MCF 10A (cell line): ENCODE data around the gene LMF1. TPM values are rescaled to one million over a fixed set of nuclear protein-coding genes. Genes with fewer than 3 reads are reported as not detected.

Experiments used
- BruUV-seq: library from RNA; stranded (reverse); fragments of 400-500 nt; replicated peaks from 2 replicates; lab custom pipeline; 2021; lab: Mats Ljungman, UMichigan
- CTCF ChIA-PET: fragments of 300-600 bp; sonication (Branson Sonifier 250); formaldehyde crosslinking; extraction: SDS; loops from one replicate; lab custom pipeline; 2021; ENCODE audit warnings: antibody characterized with exemption, inconsistent platforms; lab: Yijun Ruan, JAX
- POLR2A ChIA-PET: fragments of 300-600, 350-650 bp; sonication (Branson Sonifier 250); formaldehyde crosslinking; extraction: SDS; loops from one replicate; lab custom pipeline; 2020; ENCODE audit warnings: antibody characterized with exemption, inconsistent platforms; lab: Yijun Ruan, JAX
- DNase-seq: peaks from one replicate; pipeline ENCODE4 v3.0.0-alpha.2; 2018; ENCODE audit not compliant: unreplicated experiment
- H3K27ac Mint-ChIP-seq: one replicate; pipeline ENCODE4 v1.8.0; 2022; ENCODE audit warnings: mild to moderate bottlenecking, low read depth, mixed read lengths; ENCODE audit not compliant: unreplicated experiment
- H3K27me3 Mint-ChIP-seq: one replicate; pipeline ENCODE4 v1.8.0; 2022; ENCODE audit warnings: mixed read lengths; ENCODE audit not compliant: insufficient read depth, unreplicated experiment
- H3K36me3 Mint-ChIP-seq: one replicate; pipeline ENCODE4 v1.8.0; 2022; ENCODE audit warnings: mild to moderate bottlenecking, moderate library complexity, mixed read lengths; ENCODE audit not compliant: insufficient read depth, unreplicated experiment
- H3K4me1 Mint-ChIP-seq: one replicate; pipeline ENCODE4 v1.8.0; 2022; ENCODE audit warnings: mixed read lengths; ENCODE audit not compliant: insufficient read depth, unreplicated experiment
- H3K4me3 Mint-ChIP-seq: one replicate; pipeline ENCODE4 v1.8.0; 2022; ENCODE audit warnings: mild to moderate bottlenecking, moderate library complexity, mixed read lengths; ENCODE audit not compliant: unreplicated experiment
- H3K9me3 Mint-ChIP-seq: one replicate; pipeline ENCODE4 v1.8.0; 2022; ENCODE audit warnings: mixed read lengths; ENCODE audit not compliant: unreplicated experiment
- CTCF ChIP-seq: fragments of 200-600 bp; IDR thresholded peaks from one replicate; pipeline ENCODE4 v1.8.0; 2022; ENCODE audit warnings: antibody characterized with exemption, mild to moderate bottlenecking; ENCODE audit not compliant: unreplicated experiment
- intact Hi-C: fragments of 100-400 bp; cut with micrococcal nuclease; formaldehyde crosslinking; loops from 2 replicates; pipeline ENCODE4 v1.14.1; 2022
- total RNA-seq: library from RNA; stranded (reverse); gene quantifications from 2 replicates; pipeline ENCODE4 v1.2.3, GENCODE V29; 2022

LMF1 gene
- total RNA-seq, 1 experiment from 2014 or later: 9.9 TPM

- BruUV-seq: no TSS peak
- Mint-ChIP-seq H3K36me3 (no peaks in the 10 kb centered on the region), H3K4me3 (no peak overlapping the region), H3K9me3 (no peaks in the 10 kb centered on the region), H3K27me3 (no peaks in the 10 kb centered on the region), H3K4me1 (no peaks in the 10 kb centered on the region), H3K27ac (no peak overlapping the region)
- ChIA-PET POLR2A (interaction anchor here (0.6 kb wide), 1 partner anchor 209 kb away, joined by 3 read pairs; no protein-coding TSS in a partner anchor), CTCF (no interaction called here)
- no peak for TF ChIP-seq CTCF
- no peak for DNase-seq
- intact Hi-C loops: no loop called here
Measured at GRCh38 chr16:986925-987582, 16.3 kb upstream of the LMF1 start.

DNA sequence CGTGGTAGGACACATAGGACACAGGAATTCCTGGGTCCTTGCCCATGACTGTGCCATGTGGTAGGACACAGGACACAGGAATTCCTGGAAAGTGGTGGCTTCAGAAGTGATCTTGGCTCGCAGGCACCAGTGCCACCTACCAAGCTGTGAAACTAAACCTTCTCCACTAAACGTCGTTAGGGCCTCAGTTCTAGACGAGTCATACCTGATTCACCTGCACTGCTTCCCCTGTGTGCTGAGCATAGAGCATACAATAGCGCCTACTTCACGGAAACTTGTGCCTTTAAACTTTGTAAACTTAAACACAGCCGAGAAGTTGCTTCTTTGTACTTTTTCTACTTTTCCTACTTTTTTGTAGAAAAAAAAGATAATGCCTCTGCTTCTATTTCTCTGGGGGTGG, 15.6 kb upstream of the LMF1 start:
- DNase-seq: no peak
- Mint-ChIP-seq H3K36me3 (no peaks in the 10 kb centered on the region), H3K4me1 (no peaks in the 10 kb centered on the region), H3K9me3 (no peaks in the 10 kb centered on the region), H3K27me3 (no peaks in the 10 kb centered on the region), H3K27ac (no peak overlapping the region), H3K4me3 (no peak overlapping the region)
- BruUV-seq: no TSS peak
- POLR2A ChIA-PET: no interaction called here
- CTCF ChIA-PET: no interaction called here
- no peak for TF ChIP-seq CTCF
- intact Hi-C loops: no loop called here

DNA sequence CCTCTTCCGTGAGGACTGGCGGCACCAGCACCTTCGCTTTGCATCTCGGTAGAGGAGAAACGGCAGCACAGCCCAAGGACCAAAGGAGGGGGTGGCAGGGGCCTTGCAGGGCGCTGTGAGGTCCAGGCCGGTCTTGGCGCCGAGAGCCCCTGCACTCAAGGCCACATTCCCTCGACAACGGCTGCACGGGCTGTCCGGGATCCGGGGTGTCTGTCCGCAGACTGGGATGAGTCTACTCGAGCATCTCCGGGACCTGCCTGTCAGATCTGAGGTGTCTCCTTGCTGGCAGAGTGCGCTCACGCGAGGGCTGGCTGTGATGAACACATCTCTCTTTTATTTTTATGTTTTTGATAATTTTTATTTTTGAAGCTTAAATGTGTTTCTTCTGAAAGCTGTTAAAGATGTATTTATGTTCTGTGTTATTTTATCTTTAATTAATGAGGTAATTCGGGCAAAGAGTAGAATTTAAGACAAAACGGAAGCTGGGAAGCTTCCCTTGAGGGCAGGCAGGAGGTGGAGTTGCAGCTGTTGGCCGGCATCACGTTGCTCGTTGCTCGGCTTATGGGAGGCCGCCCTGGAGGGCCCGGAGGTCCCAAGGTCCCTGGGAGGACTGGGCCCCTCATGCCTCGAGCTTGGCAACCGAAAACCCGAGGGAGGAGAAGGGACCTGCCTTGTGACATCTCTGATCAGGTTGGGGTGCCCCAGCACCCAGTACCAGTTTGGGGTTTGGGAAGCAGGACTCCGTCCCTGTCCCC, 15.0 kb upstream of the LMF1 start:
- ChIA-PET CTCF (no interaction called here), POLR2A (no interaction called here)
- no TSS peak for BruUV-seq
- Mint-ChIP-seq H3K27ac (no peak overlapping the region), H3K36me3 (no peaks in the 10 kb centered on the region), H3K4me3 (no peak overlapping the region), H3K4me1 (no peaks in the 10 kb centered on the region), H3K9me3 (no peaks in the 10 kb centered on the region), H3K27me3 (no peaks in the 10 kb centered on the region)
- TF ChIP-seq CTCF: no peak
- DNase-seq: no peak
- intact Hi-C loops: no loop called here

DNA sequence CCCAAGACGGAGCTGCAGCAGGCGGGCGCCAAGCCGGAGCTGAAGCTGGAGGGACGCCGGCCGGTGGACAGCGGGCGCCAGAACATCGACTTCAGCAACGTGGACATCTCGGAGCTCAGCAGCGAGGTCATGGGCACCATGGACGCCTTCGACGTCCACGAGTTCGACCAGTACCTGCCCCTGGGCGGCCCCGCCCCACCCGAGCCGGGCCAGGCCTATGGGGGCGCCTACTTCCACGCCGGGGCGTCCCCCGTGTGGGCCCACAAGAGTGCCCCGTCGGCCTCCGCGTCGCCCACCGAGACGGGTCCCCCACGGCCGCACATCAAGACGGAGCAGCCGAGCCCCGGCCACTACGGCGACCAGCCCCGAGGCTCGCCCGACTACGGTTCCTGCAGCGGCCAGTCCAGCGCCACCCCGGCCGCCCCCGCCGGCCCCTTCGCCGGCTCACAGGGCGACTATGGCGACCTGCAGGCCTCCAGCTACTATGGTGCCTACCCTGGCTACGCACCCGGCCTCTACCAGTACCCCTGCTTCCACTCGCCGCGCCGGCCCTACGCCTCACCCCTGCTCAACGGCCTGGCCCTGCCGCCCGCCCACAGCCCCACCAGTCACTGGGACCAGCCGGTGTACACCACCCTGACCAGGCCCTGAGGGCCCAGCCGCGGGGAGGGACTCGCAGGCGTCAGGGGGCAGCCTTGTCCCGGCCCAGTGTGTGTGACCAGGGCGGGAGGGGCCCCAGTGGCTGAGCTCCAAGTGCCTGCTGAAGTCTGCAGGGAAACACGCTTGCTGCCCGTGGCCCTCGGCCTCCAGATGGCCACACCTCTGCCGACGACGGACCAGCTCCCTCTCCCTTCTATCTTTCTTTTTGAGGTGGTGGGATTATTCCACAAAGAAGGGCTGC, 14.2 kb upstream of the LMF1 start:
- POLR2A ChIA-PET: no interaction called here
- no peak overlapping the region for H3K4me3 Mint-ChIP-seq
- BruUV-seq: no TSS peak
- H3K36me3 Mint-ChIP-seq: no peaks in the 10 kb centered on the region
- TF ChIP-seq CTCF: no peak
- H3K9me3 Mint-ChIP-seq: no peaks in the 10 kb centered on the region
- no peaks in the 10 kb centered on the region for H3K4me1 Mint-ChIP-seq
- no peaks in the 10 kb centered on the region for H3K27me3 Mint-ChIP-seq
- intact Hi-C loops: no loop called here
- CTCF ChIA-PET: interaction anchor here (0.5 kb wide), 1 partner anchor 622 kb away, joined by 4 read pairs; no protein-coding TSS in a partner anchor
- H3K27ac Mint-ChIP-seq: no peak overlapping the region
- no peak for DNase-seq
